Trophoblast cell (in vitro differentiated cells and primary cell): Measurements from ENCODE around the gene PLS1.

Source experiments
- DNase-seq, 2 donors: peaks; one replicate each; pipeline ENCODE4 v3.0.0-alpha.2; 2016
- H2AFZ ChIP-seq: 2 replicates; pipeline ENCODE4 v1.6.1; 2013; ENCODE audit warnings: low read length, moderate library complexity, mild to moderate bottlenecking; ENCODE audit not compliant: insufficient read depth, poor library complexity
- H2AK5ac ChIP-seq: 2 replicates; pipeline ENCODE4 v1.6.1; 2013; ENCODE audit warnings: mild to moderate bottlenecking, low read length
- H2BK120ac ChIP-seq: 2 replicates; pipeline ENCODE4 v1.6.1; 2013; ENCODE audit warnings: low read length, mild to moderate bottlenecking, moderate library complexity; ENCODE audit not compliant: insufficient read depth, poor library complexity
- H2BK12ac ChIP-seq: 2 replicates; pipeline ENCODE4 v1.6.1; 2013; ENCODE audit warnings: mild to moderate bottlenecking, low read length, moderate library complexity
- H2BK5ac ChIP-seq: 2 replicates; pipeline ENCODE4 v1.6.1; 2013; ENCODE audit warnings: low read length, low read depth, moderate library complexity, mild to moderate bottlenecking; ENCODE audit not compliant: poor library complexity
- H3K14ac ChIP-seq: 2 replicates; pipeline ENCODE4 v1.6.1; 2013; ENCODE audit warnings: mild to moderate bottlenecking, low read length
- H3K18ac ChIP-seq: 2 replicates; pipeline ENCODE4 v1.6.1; 2013; ENCODE audit warnings: mild to moderate bottlenecking, low read length
- H3K23ac ChIP-seq: 2 replicates; pipeline ENCODE4 v1.6.1; 2013; ENCODE audit warnings: low read length
- H3K27ac ChIP-seq: 2 replicates; pipeline ENCODE4 v1.5.1; 2013; ENCODE audit warnings: low read depth, mild to moderate bottlenecking, inconsistent platforms, low read length, moderate library complexity
- H3K27me3 ChIP-seq: 2 replicates; pipeline ENCODE4 v1.6.1; 2013; ENCODE audit warnings: inconsistent platforms, mild to moderate bottlenecking, low read length, moderate library complexity; ENCODE audit not compliant: insufficient read depth
- H3K36me3 ChIP-seq, 2 experiments: 1 replicate in 1 of 2; 2 replicates in 1 of 2; pipeline ENCODE4 v1.6.1; 2013; ENCODE audit warnings: low read length in 2 of 2, mild to moderate bottlenecking in 2 of 2, moderate library complexity in 1 of 2; ENCODE audit not compliant: insufficient read depth in 2 of 2, control insufficient read depth in 1 of 2
- H3K4ac ChIP-seq: 2 replicates; pipeline ENCODE4 v1.6.1; 2013; ENCODE audit warnings: low read depth, mild to moderate bottlenecking, low read length, moderate library complexity
- H3K4me1 ChIP-seq, 2 experiments: 1 replicate in 1 of 2; 2 replicates in 1 of 2; pipeline ENCODE4 v1.6.1; 2013; ENCODE audit warnings: low read length in 2 of 2, mild to moderate bottlenecking in 2 of 2, moderate library complexity in 1 of 2; ENCODE audit not compliant: insufficient read depth in 2 of 2, control insufficient read depth in 1 of 2
- H3K4me2 ChIP-seq: 2 replicates; pipeline ENCODE4 v1.6.1; 2013; ENCODE audit warnings: inconsistent platforms, mild to moderate bottlenecking, low read length, moderate library complexity
- H3K4me3 ChIP-seq: 2 replicates; pipeline ENCODE4 v1.5.1; 2013; ENCODE audit warnings: mild to moderate bottlenecking, low read depth, low read length, inconsistent platforms
- H3K79me1 ChIP-seq: one replicate; pipeline ENCODE4 v1.6.1; 2013; ENCODE audit warnings: low read length
- H3K79me2 ChIP-seq: 2 replicates; pipeline ENCODE4 v1.6.1; 2013; ENCODE audit warnings: low read length, mild to moderate bottlenecking; ENCODE audit not compliant: control insufficient read depth, insufficient read depth, poor library complexity
- H3K9ac ChIP-seq: 2 replicates; pipeline ENCODE4 v1.6.1; 2013; ENCODE audit warnings: mild to moderate bottlenecking, low read length
- H3K9me3 ChIP-seq: 2 replicates; pipeline ENCODE4 v1.6.1; 2013; ENCODE audit warnings: low read depth, mild to moderate bottlenecking, control low read depth, inconsistent platforms, low read length; ENCODE audit not compliant: insufficient read depth
- H4K12ac ChIP-seq: 2 replicates; pipeline ENCODE4 v1.6.1; 2013; ENCODE audit warnings: low read depth, mild to moderate bottlenecking, low read length, moderate library complexity
- H4K8ac ChIP-seq: 2 replicates; pipeline ENCODE4 v1.6.1; 2013; ENCODE audit warnings: low read depth, mild to moderate bottlenecking, low read length, moderate library complexity
- H4K91ac ChIP-seq: one replicate; pipeline ENCODE4 v1.6.1; 2013; ENCODE audit warnings: low read depth, mild to moderate bottlenecking, low read length, moderate library complexity
- WGBS: extraction: QIAGEN DNeasy Blood & Tissue Kit; methylation state at CpG from one replicate; pipeline ENCODE4 v1.1.7; 2013; ENCODE audit warnings: missing lambda C conversion rate; ENCODE audit not compliant: insufficient read length, insufficient coverage; ENCODE audit errors: extremely low coverage; 5-methylcytosine and 5-hydroxymethylcytosine counted together

The PLS1 gene

GRCh38 chr3:142633073-142633472, 36.9 kb downstream of the PLS1 start:
- Histone ChIP-seq H3K4me2 (no peak overlapping the region), H4K12ac (no peak overlapping the region), H3K36me3 (no peaks in the 10 kb centered on the region), H3K27me3 (no peaks in the 10 kb centered on the region), H3K4me3 (no peak overlapping the region), H2AFZ (no peak overlapping the region), H4K91ac (no peak overlapping the region), H2AK5ac (no peak overlapping the region), H3K23ac (no peak overlapping the region), H3K18ac (no peak overlapping the region), H3K9me3 (no peaks in the 10 kb centered on the region), H2BK12ac (no peak overlapping the region), H3K79me2 (no peaks in the 10 kb centered on the region), H3K4me1 (no peaks in the 10 kb centered on the region), H2BK120ac (no peak overlapping the region), H3K4ac (no peak overlapping the region), H3K9ac (no peak overlapping the region), H3K14ac (no peak overlapping the region), H2BK5ac (no peak overlapping the region), H4K8ac (no peak overlapping the region), H3K27ac (no peak overlapping the region), H3K79me1 (no peaks in the 10 kb centered on the region)
- no CpG with 5 or more reads among the region's 5 CpGs for WGBS
- DNase-seq = no peak

DNA sequence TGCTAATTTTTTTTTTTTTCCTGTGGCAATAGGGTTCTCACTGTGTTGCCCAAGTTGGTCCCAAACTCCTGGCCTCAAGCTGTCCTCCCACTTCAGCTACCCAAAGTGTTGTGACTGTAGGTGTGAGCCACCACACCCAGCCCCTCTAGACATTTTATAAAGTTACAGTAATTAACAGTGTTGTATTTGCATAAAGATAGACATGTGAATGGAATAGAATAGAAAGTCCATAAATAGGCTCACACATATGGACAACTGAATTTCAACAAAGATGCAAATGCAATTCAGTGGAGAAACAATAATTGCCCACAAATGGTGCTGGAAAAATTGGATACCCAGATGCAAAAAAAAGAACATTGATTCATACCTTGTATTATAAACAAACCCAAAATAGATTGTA, 39.9 kb downstream of the PLS1 start:
- H2BK12ac ChIP-seq = no peak overlapping the region
- no peak overlapping the region for H3K14ac ChIP-seq
- DNase-seq = no peak
- no peak overlapping the region for H3K27ac ChIP-seq
- H3K4ac ChIP-seq = no peak overlapping the region
- H3K4me3 ChIP-seq = no peak overlapping the region
- H4K91ac ChIP-seq = no peak overlapping the region
- H4K8ac ChIP-seq = no peak overlapping the region
- no peak overlapping the region for H2BK5ac ChIP-seq
- H2BK120ac ChIP-seq = no peak overlapping the region
- no peaks in the 10 kb centered on the region for H3K27me3 ChIP-seq
- H3K4me2 ChIP-seq = no peak overlapping the region
- no peak overlapping the region for H3K9ac ChIP-seq
- H3K23ac ChIP-seq = no peak overlapping the region
- no peak overlapping the region for H4K12ac ChIP-seq
- H3K4me1 ChIP-seq = no peaks in the 10 kb centered on the region
- no peaks in the 10 kb centered on the region for H3K36me3 ChIP-seq
- H3K9me3 ChIP-seq = no peaks in the 10 kb centered on the region
- no peaks in the 10 kb centered on the region for H3K79me2 ChIP-seq
- no peak overlapping the region for H3K18ac ChIP-seq
- no peak overlapping the region for H2AK5ac ChIP-seq
- H3K79me1 ChIP-seq = no peaks in the 10 kb centered on the region
- H2AFZ ChIP-seq = no peak overlapping the region

- no peak overlapping the region for H4K91ac ChIP-seq
- no peak overlapping the region for H3K4me2 ChIP-seq
- H3K4me1 ChIP-seq = no peaks in the 10 kb centered on the region
- no peaks in the 10 kb centered on the region for H3K27me3 ChIP-seq
- H3K4ac ChIP-seq = no peak overlapping the region
- no peaks in the 10 kb centered on the region for H3K36me3 ChIP-seq
- H3K79me1 ChIP-seq = no peaks in the 10 kb centered on the region
- DNase-seq = no peak
- no peak overlapping the region for H2BK12ac ChIP-seq
- no peak overlapping the region for H4K8ac ChIP-seq
- H2BK5ac ChIP-seq = no peak overlapping the region
- H3K27ac ChIP-seq = no peak overlapping the region
- no peak overlapping the region for H2AFZ ChIP-seq
- H2AK5ac ChIP-seq = no peak overlapping the region
- no peak overlapping the region for H3K9ac ChIP-seq
- no peak overlapping the region for H3K14ac ChIP-seq
- no CpG with 5 or more reads among the region's 6 CpGs for WGBS
- no peak overlapping the region for H4K12ac ChIP-seq
- H3K4me3 ChIP-seq = no peak overlapping the region
- H3K23ac ChIP-seq = no peak overlapping the region
- no peaks in the 10 kb centered on the region for H3K79me2 ChIP-seq
- H3K18ac ChIP-seq = no peak overlapping the region
- H2BK120ac ChIP-seq = no peak overlapping the region
- H3K9me3 ChIP-seq = no peaks in the 10 kb centered on the region
Observed at GRCh38 chr3:142636664-142637063, 40.5 kb downstream of the PLS1 start.

GRCh38 chr3:142638291-142638690, 42.1 kb downstream of the PLS1 start:
- no peak overlapping the region for H3K14ac ChIP-seq
- no peak for DNase-seq

More at GRCh38 chr3:142638291-142638690, 42.1 kb downstream of the PLS1 start:
- H2BK120ac ChIP-seq = no peak overlapping the region
- no peak overlapping the region for H2AK5ac ChIP-seq
- H3K18ac ChIP-seq = no peak overlapping the region
- no peak overlapping the region for H2AFZ ChIP-seq
- no peaks in the 10 kb centered on the region for H3K79me1 ChIP-seq
- no peaks in the 10 kb centered on the region for H3K36me3 ChIP-seq
- no peaks in the 10 kb centered on the region for H3K4me1 ChIP-seq
- H3K4me3 ChIP-seq = no peak overlapping the region
- no CpG with 5 or more reads among the region's 2 CpGs for WGBS
- H3K9me3 ChIP-seq = no peaks in the 10 kb centered on the region
- no peak overlapping the region for H2BK5ac ChIP-seq
- no peak overlapping the region for H3K27ac ChIP-seq
- H3K9ac ChIP-seq = no peak overlapping the region
- no peak overlapping the region for H3K4me2 ChIP-seq
- no peak overlapping the region for H4K8ac ChIP-seq
- H3K23ac ChIP-seq = no peak overlapping the region
- H3K4ac ChIP-seq = no peak overlapping the region
- no peak overlapping the region for H2BK12ac ChIP-seq
- no peaks in the 10 kb centered on the region for H3K27me3 ChIP-seq
- no peak overlapping the region for H4K12ac ChIP-seq
- H4K91ac ChIP-seq = no peak overlapping the region
- H3K79me2 ChIP-seq = no peaks in the 10 kb centered on the region
